ENCODE measurements around the gene TMEM267.

DNA sequence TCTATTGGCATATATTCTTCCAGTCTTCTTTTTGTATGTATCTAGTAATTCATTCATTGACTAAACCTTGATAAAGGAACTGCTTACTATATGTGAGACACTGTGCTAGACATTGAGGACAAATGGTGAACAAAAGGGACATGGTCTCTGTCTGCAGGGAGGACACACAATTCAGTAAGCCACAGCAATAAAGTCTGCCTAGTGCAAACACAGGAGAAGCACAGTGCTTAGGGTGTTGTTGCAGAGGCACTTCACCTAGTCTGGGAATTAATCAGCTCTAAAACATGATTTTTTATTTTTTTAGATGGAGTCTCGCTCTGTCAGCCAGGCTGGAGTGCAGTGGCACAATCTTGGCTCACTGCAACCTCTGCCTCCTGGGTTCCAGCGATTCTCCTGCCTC lies 65.1 kb downstream of the TMEM267 start:
- TF ChIP-seq CTCF (IDR thresholded peaks at IDR 0.05), result no peak
- no peak for TF ChIP-seq POLR2A (IDR thresholded peaks at IDR 0.05)
- TF ChIP-seq EP300 (IDR thresholded peaks at IDR 0.05), result no peak
